ENCODE data around the gene TUBB2A. TPM values are rescaled to one million over a fixed set of nuclear protein-coding genes. Genes with fewer than 3 reads are reported as not detected.
"Not testable (repeated sequence)": the region's sequence is repeated elsewhere in the genome, so short reads cannot be mapped to it uniquely, and the experiment has no call there.

The TUBB2A gene
- total RNA-seq: 1 to 10 TPM; 1.8 to 3.8 TPM

DNA sequence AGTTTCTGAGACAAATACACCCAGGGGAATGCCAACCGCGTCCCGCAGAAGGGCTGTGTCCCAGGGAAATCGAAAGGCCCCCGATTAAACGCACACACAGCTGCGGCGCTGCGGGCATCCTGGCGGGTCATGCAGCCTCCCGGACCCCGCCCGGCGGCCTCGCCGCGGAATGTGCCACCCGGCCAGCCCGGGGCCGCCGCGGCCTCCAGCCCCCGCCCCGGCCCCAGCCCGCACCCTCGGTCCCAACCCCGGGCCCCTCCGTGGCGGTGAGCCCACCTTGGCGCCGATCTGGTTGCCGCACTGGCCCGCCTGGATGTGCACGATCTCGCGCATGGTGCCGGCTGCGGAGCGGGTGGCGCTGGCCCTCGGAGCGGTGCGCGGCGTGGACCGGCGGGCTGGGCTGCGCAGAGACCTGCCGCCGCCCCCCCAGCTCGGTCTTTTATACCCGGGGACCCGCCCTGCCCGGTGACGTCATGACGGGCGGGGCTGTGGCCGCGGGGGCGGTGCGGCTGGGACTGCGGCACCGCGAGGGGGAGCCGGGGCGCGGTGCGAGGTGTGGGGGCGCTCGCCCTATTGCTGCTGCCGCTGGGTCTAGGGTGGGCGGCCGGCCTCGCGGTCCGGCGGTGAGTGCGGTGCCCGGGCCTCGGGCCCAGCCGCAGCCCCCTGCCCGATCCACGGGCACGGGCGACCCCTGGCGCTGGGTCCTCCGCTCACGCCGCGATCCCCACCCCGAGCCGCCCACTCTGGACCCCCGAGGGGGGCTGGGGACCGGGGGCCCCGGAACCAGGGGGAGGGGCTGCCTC lies at the start of gene TUBB2A:
TUBB2A (minus strand) TSS at position 414 of the 803 bp plus-strand sequence; CDS start at position 333, 81 bp downstream.
- H3K36me3 Mint-ChIP-seq: peaks cover 0 to 8% of the 10 kb centered on the region in 2 donors
- ATAC-seq: peak; percentile 73 to 90
- peak; percentile 81 to 89 for DNase-seq (ENCODE audit: low spot score in 2 of 2)
- H3K9me3 Mint-ChIP-seq: no peaks in the 10 kb centered on the region
- H3K27ac Mint-ChIP-seq: peak within 1 kb of the TSS; percentile 71 to 75

DNA sequence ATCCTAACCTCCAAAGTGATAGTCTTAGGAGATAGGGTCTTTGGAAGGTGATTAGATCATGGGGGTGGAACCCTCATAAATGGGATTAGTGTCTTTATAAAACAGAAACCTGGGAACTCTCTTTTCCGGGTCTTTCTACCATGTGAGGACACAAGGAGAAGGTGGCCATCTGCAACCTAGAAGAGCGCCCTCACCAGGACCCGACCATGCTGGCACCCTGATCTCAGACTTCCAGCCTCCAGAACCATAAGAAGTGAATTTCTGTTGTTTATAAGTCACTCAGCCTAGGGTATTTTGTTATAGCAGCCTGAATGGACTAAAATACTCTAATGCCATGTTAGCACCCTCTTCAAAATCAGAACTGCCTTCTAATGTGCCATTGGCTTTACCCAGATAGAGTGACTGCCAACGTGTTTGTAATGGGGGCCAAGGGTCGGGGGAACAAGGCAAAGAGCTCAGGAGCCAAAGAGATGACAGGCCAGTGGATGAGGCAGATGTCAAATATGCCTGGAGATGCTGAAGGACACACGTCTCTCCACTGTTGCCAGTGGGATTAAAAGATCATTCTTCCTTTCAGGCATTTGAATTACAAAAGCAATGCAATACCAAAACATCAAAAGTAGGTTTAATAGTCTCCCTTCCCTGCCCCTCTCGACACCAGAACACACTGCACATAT lies 49.1 kb upstream of the TUBB2A start:
- H3K9me3 Mint-ChIP-seq: peaks cover 3 to 8% of the 10 kb centered on the region in 2 donors
- no peak overlapping the region for H3K27ac Mint-ChIP-seq
- DNase-seq (ENCODE audit: low spot score in 2 of 2): no peak
- H3K36me3 Mint-ChIP-seq: peaks cover 5 to 6% of the 10 kb centered on the region in 2 donors
- no peak for ATAC-seq

DNA sequence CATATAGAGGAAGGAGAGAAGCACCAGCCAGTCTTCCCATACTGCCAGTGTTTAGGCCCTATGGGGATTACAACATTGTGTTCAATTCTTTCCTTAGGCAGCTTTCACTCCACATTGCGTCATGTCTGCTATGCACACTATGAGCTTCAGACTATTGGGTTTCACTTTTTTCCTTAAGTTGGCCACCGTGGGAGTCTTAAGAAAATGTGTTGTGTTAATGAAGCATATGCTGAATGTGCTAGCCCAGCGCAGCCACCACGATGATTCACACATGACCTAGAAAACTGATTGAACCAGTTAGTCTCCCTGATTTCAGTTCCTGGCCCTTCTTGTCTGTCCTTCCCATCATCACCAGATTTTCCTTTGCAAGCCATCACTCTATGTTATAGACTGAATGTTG lies 48.6 kb upstream of the TUBB2A start:
- ATAC-seq (no peak), DNase-seq (ENCODE audit: low spot score in 2 of 2) (no peak)
- H3K9me3 Mint-ChIP-seq: peaks cover 3 to 8% of the 10 kb centered on the region in 2 donors
- no peak overlapping the region for H3K27ac Mint-ChIP-seq
- peaks cover 5 to 6% of the 10 kb centered on the region in 2 donors for H3K36me3 Mint-ChIP-seq

DNA sequence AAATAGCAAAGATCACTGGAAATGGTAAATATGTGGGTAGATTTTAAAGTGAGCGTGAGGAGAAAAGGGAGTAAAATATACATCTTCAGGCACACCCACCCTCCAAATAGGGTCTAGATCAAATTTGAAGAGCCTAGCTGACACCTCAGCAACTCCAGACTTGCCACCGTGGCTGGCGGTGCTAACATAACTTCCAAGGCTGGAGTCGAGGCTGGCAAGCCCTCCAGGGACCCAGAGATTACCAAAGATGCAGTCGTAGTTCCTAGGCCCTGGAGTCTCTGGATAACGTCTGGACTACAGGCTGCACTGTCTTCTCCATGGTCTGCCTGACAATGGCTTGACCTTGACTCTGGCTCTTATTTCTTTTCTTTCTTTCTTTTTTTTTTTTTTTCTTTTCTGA lies 47.6 kb upstream of the TUBB2A start:
- H3K9me3 Mint-ChIP-seq: peaks cover 3 to 14% of the 10 kb centered on the region in 2 donors
- H3K27ac Mint-ChIP-seq: no peak overlapping the region
- peaks cover 5 to 6% of the 10 kb centered on the region in 2 donors for H3K36me3 Mint-ChIP-seq
- ATAC-seq (no peak), DNase-seq (ENCODE audit: low spot score in 2 of 2) (no peak)

DNA sequence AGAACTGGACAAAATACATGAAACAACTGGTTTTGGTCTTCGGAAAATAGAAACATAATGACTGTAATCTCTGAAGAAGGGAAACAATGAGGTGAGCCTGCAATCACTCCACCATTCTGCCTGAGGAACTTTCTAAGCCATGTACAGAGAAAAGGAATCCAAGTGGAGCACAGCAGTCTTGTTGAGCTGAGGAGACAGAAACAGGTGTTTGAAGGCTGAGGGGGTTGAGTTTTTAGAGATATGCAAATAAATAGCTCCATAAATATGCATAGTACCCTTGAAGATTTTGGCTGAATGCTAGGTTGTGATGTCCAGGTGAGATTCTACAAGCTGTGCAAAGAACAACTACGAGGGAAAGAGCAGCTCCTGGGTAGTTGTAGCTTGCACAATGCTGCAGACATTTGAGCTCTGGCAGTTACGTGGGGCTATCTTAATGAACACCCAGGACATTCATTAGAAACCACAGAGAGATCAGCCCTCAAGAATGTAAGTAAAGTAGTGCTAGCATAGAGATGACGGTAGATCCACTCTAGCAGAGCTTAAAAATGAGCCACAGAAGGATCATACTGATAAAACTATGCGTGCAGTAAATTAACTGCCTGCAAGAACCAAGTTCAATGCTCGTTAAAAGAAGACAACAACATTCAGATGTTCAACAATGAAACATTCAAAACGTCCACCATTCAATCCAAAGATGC lies 45.8 kb upstream of the TUBB2A start:
- DNase-seq (ENCODE audit: low spot score in 2 of 2) (no peak), ATAC-seq (no peak)
- peaks cover 3 to 20% of the 10 kb centered on the region in 2 donors for H3K9me3 Mint-ChIP-seq
- peaks cover 5 to 6% of the 10 kb centered on the region in 2 donors for H3K36me3 Mint-ChIP-seq
- no peak overlapping the region for H3K27ac Mint-ChIP-seq

DNA sequence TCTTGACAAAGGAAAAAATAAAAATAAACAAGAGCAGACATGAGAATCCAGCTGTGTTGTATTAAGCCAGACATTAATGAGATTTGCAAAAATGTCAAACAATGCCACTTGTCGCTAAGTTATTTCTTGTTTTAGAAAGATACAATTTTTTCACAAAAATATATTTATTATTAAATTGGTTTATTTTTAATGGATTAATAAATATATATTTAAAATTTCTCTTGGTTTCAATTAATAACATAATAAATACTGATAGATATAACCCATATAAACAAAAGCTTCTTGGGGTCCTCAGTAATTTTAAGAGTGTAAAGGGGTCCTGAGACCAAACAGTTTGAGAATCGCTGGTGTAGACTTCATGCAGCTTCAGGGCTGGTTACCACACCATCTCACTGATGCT lies 44.0 kb upstream of the TUBB2A start:
- peaks cover 5 to 6% of the 10 kb centered on the region in 2 donors for H3K36me3 Mint-ChIP-seq
- ATAC-seq (no peak), DNase-seq (ENCODE audit: low spot score in 2 of 2) (no peak)
- H3K9me3 Mint-ChIP-seq: peaks cover 3 to 20% of the 10 kb centered on the region in 2 donors
- no peak overlapping the region for H3K27ac Mint-ChIP-seq

DNA sequence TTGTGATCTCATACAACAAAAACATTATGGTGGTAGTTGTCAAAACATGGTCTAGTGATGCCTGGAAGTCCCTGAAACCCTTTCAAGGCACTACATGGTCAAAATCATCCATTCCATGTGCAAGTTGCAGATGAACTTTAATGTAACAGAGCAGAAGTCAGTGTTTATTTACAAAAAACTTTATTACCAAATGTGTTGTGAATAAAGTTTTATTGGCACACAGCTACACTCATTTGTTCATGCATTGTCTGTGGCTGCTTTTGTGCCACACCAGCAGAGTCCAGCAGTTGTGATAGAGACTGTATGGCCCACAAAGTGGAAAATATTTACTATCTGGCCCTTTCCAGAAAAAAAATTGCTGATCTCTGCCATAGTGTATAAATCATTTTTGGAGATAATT lies 43.3 kb upstream of the TUBB2A start:
- peaks cover 5 to 6% of the 10 kb centered on the region in 2 donors for H3K36me3 Mint-ChIP-seq
- DNase-seq (ENCODE audit: low spot score in 2 of 2) (no peak), ATAC-seq (no peak)
- peaks cover 3 to 20% of the 10 kb centered on the region in 2 donors for H3K9me3 Mint-ChIP-seq
- no peak overlapping the region for H3K27ac Mint-ChIP-seq

DNA sequence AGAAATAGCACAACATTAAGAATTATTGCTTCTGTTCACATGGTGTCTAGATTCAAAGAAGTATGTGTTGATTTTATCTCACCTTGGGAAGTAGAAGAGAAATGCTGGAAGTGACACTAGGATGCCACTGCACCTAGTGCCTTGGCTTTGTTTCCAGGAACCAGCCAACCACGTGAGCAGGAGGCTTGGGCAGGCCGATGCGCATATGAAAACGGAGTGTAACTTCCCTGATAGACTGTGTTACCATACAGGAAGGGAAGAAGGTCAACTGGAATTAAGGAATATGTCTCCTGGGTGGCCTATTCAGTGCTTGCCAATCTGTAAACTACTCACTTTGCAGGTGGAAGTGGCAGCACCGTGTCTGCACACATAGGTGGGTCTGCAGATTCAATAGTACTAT lies 42.0 kb upstream of the TUBB2A start:
- no peak overlapping the region for H3K27ac Mint-ChIP-seq
- H3K9me3 Mint-ChIP-seq: peaks cover 3 to 15% of the 10 kb centered on the region in 2 donors
- H3K36me3 Mint-ChIP-seq: peaks cover under 1 to 5% of the 10 kb centered on the region in 2 donors
- DNase-seq (ENCODE audit: low spot score in 2 of 2) (no peak), ATAC-seq (no peak)

DNA sequence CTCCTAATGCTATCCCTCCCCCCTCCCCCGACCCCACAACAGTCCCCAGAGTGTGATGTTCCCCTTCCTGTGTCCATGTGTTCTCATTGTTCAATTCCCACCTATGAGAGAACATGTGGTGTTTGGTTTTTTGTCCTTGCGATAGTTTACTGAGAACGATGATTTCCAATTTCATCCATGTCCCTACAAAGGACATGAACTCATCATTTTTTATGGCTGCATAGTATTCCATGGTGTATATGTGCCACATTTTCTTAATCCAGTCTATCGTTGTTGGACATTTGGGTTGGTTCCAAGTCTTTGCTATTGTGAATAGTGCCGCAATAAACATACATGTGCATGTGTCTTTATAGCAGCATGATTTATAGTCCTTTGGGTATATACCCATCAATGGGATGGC lies 40.4 kb upstream of the TUBB2A start:
- not testable (repeated sequence) for H3K36me3 Mint-ChIP-seq; DNase-seq (ENCODE audit: low spot score in 2 of 2); ATAC-seq; H3K27ac Mint-ChIP-seq
- H3K9me3 Mint-ChIP-seq: peaks cover 0 to 12% of the 10 kb centered on the region in 2 donors

DNA sequence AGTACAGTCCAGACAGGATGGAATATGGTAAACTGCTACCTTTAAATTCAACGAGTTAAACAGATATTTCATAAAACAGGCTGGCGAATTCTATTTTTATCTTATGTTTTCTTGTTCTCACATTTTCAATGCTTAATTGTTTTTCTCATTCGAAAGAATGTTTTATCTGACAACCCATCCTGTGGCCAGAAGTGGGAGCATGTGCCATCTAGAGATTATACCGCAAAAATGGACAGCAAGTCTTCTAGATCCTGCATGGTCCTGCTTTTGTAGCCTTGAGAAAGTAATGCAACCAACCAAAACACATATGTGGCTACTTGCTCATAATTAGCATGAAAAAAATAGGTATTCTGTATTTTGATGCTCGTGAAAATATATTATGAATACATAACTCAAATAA lies 39.4 kb upstream of the TUBB2A start:
- H3K27ac Mint-ChIP-seq: no peak overlapping the region
- DNase-seq (ENCODE audit: low spot score in 2 of 2) (no peak), ATAC-seq (no peak)
- H3K9me3 Mint-ChIP-seq: peaks cover 0 to 12% of the 10 kb centered on the region in 2 donors
- no peaks in the 10 kb centered on the region for H3K36me3 Mint-ChIP-seq

DNA sequence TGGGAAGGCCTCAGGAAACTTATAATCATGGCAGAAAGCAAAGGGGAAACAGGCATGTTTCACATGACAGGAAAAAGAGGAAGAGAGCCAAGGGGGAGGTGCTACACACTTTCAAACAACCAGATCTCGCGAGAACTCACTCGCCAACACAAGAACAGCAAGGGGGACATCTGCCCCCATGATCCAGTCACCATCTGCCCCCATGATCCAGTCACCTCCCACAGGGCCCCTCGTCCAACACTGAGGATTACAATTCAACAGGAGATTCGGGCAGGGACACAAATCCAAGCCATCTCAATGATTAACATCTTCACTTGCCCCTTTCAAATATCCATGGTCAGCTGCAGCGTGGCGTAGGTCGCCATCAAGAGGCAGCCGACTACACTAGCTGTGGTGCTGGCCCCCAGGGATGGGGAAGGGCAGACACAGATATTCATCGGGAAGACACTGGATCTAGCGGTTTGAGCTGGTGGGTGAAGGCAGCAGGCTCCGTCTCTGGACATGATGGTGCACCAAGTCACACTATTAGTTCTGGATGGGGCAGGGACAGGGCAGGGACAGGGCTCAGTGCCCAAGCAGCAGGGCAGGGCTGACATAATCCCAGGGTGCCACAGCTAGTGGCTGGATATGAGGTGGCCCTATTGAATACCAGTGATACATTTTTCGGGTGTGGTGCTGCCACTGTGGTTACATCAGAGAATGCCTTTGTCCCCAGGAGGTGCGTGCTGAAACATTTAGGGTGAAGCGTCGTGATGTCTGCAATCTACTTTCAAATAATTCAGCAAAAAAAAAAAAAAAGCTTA lies 38.6 kb upstream of the TUBB2A start:
- peak in 1 of 2 donors; percentile 26 for ATAC-seq
- Mint-ChIP-seq H3K27ac (no peak overlapping the region), H3K36me3 (no peaks in the 10 kb centered on the region), H3K9me3 (peaks cover 0 to 12% of the 10 kb centered on the region in 2 donors)
- no peak for DNase-seq (ENCODE audit: low spot score in 2 of 2)

DNA sequence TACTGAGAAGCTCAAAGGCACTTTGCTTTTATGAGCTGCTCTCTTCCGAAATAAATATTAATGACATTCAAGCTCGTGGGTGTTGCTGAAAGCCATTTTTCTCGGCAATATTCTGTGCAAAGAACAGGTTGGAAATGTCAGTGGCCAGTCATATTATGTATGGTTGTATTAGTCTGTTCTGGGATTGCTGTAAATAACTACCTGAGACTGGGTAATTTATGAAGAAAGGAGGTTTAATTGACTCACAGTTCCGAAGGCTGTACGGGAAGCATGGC lies 38.0 kb upstream of the TUBB2A start:
- Mint-ChIP-seq H3K27ac (no peak overlapping the region), H3K36me3 (no peaks in the 10 kb centered on the region), H3K9me3 (peaks cover 0 to 8% of the 10 kb centered on the region in 2 donors)
- no peak for ATAC-seq
- no peak for DNase-seq (ENCODE audit: low spot score in 2 of 2)

DNA sequence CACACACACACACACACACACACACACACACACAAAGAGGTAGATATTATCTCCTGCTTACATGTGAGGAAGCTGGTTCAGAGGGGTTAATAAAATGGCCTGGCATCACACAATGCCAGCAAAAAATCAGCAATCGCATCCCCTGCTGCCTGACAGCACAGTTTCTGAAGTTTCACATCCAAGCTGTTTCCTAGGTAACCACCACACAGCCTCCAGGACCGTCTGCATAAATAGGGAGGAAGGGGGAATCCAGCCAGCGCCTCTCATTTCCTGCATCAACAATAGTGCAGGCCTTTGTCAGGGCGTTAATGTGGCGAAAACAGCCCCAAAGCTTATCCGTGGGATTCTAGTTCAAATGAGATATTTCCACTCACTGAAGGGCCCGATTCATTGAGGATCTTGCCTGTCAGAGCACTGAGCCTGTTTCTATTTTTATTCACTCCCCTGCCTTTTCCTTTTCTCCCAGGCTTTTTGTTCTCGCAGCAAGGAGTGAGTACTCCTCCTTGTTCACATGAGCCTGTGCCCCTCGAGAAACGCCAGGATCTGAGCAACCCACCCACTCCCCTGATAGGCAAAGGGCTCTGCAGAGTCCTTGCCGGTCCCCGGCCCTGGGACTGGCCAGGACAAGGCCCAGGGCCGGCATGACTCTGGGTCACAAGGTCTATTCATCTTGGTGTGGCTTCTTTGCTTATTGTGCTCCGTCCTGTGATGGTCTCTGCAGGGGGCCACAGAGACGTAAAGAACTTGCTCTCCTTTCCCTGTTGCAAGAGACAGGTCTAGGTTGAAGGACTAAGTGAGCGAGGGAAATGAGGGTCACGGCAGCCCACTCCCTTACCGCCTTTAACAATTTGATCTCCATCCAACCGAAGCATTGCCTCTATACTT lies 37.4 kb upstream of the TUBB2A start:
- H3K27ac Mint-ChIP-seq: no peak overlapping the region
- no peaks in the 10 kb centered on the region for H3K36me3 Mint-ChIP-seq
- peak; percentile 41 to 70 for ATAC-seq
- no peak for DNase-seq (ENCODE audit: low spot score in 2 of 2)
- H3K9me3 Mint-ChIP-seq: peaks cover 0 to 5% of the 10 kb centered on the region in 2 donors

DNA sequence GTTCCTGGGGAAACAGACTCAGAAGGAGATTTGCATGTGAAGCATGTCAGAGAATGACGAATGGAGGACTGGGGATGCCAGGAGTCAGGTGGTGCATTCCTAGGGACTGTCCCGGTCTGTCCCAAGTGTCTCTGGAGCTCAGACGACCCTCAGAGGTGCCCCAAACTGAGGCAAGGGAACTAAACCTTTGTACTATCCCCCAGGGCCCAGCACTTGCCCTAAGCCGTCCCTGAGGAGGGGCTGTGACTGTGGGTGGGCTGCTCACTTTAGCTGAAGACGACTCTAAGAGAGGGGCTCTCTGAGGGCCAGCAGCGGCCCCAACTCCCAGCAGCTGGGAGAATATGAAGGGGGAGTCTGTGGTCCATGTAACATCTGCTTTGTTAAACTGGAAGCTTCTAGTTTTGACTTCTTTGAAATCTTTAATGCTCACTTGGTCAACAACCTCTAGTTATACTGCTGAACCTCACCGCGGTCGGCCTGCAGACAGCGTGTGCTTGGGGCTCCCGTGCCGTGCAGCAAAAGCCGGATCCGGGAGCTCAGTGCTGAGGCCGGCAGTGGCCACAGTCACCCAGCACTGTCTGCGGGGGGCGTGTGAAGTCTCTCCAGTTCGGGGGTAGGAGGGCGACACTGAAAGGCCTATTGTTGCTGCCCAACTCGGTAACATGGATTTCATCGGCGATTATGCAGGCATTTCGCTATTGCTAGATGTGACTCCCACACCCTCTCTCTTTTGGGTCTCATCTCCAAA lies 35.9 kb upstream of the TUBB2A start:
- Mint-ChIP-seq H3K36me3 (no peaks in the 10 kb centered on the region), H3K27ac (no peak overlapping the region), H3K9me3 (no peaks in the 10 kb centered on the region)
- DNase-seq (ENCODE audit: low spot score in 2 of 2): no peak
- peak in 1 of 2 donors; percentile 26 for ATAC-seq

DNA sequence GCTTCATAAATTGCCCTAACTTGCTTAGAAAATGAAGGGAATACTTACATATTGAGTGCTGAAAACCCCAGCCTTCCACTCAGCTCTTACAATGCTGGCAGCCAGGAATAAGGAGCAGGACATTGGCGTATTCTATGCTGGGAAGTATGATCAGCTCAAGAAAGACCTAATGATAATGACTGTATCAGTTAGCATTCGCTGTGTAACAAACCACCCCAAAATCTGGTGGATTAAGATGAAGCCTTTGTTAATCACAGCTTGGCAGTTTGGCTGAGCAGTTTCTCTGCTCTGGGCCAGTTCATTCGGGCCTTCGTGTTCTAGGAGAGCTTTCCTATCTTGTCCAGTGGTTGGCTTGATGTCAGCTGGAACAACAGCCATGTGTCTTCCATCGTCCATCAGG lies 33.4 kb upstream of the TUBB2A start:
- H3K27ac Mint-ChIP-seq: no peak overlapping the region
- DNase-seq (ENCODE audit: low spot score in 2 of 2): no peak
- no peaks in the 10 kb centered on the region for H3K36me3 Mint-ChIP-seq
- no peaks in the 10 kb centered on the region for H3K9me3 Mint-ChIP-seq
- ATAC-seq: no peak
